HepG2 (cell line): ENCODE results near the gene TMEM164. TPM values are rescaled to one million over a fixed set of nuclear protein-coding genes. Genes with fewer than 3 reads are reported as not detected.

ENCODE experiments used
- ATAC-seq: fragments of 200-7000 bp; cut with Tn5 transposase; 3 replicates; pipeline ENCODE4 v1.9.1; 2020; ENCODE audit warnings: mild to moderate bottlenecking, moderate library complexity
- BruUV-seq: library from RNA; stranded (reverse); fragments of 400-500 nt; replicated peaks from 2 replicates; lab custom pipeline; 2021; lab: Mats Ljungman, UMichigan
- CTCF ChIA-PET: fragments of 300-600 bp; formaldehyde crosslinking; extraction: SDS; loops from one replicate; lab custom pipeline; 2021; ENCODE audit warnings: low total read pairs, inconsistent platforms, low intra/inter-chr PET ratio; lab: Yijun Ruan, JAX
- POLR2A ChIA-PET: fragments of 350-600 bp; sonication (Branson Sonifier 250); formaldehyde crosslinking; loops from one replicate; lab custom pipeline; 2020; ENCODE audit warnings: antibody characterized with exemption, inconsistent platforms; lab: Yijun Ruan, JAX
- DNase-seq: peaks from one replicate; pipeline ENCODE4 v3.0.0-alpha.2; 2015; ENCODE audit warnings: low spot score
- FAIRE-seq: peaks from 3 replicates; lab custom pipeline; 2011; peaks lifted over from hg19 to GRCh38; lab: Jason Lieb, UNC
- H2AFZ ChIP-seq: one replicate; pipeline ENCODE4 v1.6.1; 2011; ENCODE audit warnings: low read length, inconsistent platforms
- H3K27ac ChIP-seq: fragments of 300-600 bp; 3 replicates; pipeline ENCODE4 v1.8.0; 2011; ENCODE audit warnings: mixed run types, mild to moderate bottlenecking, mixed read lengths, low read length, inconsistent platforms; ENCODE audit not compliant: insufficient read depth; ENCODE audit errors: extremely low read length
- H3K27me3 ChIP-seq, 2 experiments: fragments of 200-600 bp in 1 of 2; 2 replicates in 1 of 2; 3 replicates in 1 of 2; pipeline versions ENCODE4 v1.6.0 to v1.8.0; 2011; ENCODE audit warnings: low read length in 2 of 2, mild to moderate bottlenecking in 2 of 2, moderate library complexity in 2 of 2, inconsistent platforms in 1 of 2; ENCODE audit not compliant: insufficient read depth in 2 of 2, control insufficient read depth in 1 of 2
- H3K36me3 ChIP-seq, 2 experiments: fragments of 200-600 bp in 1 of 2; replicated peaks in 1 of 2; 2 replicates in 1 of 2; 3 replicates in 1 of 2; pipeline versions ENCODE4 v1.5.1 to v1.8.0; 2011; ENCODE audit warnings: low read length in 2 of 2, inconsistent platforms in 1 of 2; ENCODE audit not compliant: insufficient read depth in 2 of 2, control insufficient read depth in 1 of 2
- H3K4me1 ChIP-seq: 2 replicates; pipeline ENCODE4 v1.5.1; 2012; ENCODE audit warnings: low read length, inconsistent platforms; ENCODE audit not compliant: insufficient read depth
- H3K4me2 ChIP-seq: 2 replicates; pipeline ENCODE4 v1.6.0; 2011; ENCODE audit warnings: low read depth, low read length, inconsistent platforms
- H3K4me3 ChIP-seq, 3 experiments: fragments of 200-600 bp in 1 of 3; sonication (generic), shearing (Covaris generic) in 1 of 3; replicated peaks in 1 of 3; 2 replicates each; pipeline ENCODE4 v1.5.1; 2011 to 2016; ENCODE audit warnings: low read length in 3 of 3, inconsistent platforms in 2 of 3, low read depth in 2 of 3, mild to moderate bottlenecking in 2 of 3, control low read depth in 1 of 3, mixed read lengths in 1 of 3; ENCODE audit not compliant: insufficient read depth in 1 of 3
- H3K79me2 ChIP-seq: one replicate; pipeline ENCODE4 v1.6.1; 2011; ENCODE audit warnings: low read length, inconsistent platforms; ENCODE audit not compliant: insufficient read depth
- H3K9ac ChIP-seq: 2 replicates; pipeline ENCODE4 v1.6.0; 2011; ENCODE audit warnings: mild to moderate bottlenecking, low read depth, low read length, inconsistent platforms; ENCODE audit not compliant: insufficient read depth
- H3K9me3 ChIP-seq: 2 replicates; pipeline ENCODE4 v1.5.1; 2012; ENCODE audit warnings: mild to moderate bottlenecking, low read length
- H4K20me1 ChIP-seq: 2 replicates; pipeline ENCODE4 v1.6.0; 2011; ENCODE audit warnings: inconsistent platforms, mild to moderate bottlenecking, low read length, moderate library complexity; ENCODE audit not compliant: insufficient read depth
- FOXA3 ChIP-seq: IDR thresholded peaks from 2 replicates; pipeline ENCODE4 v1.6.1; 2016; ENCODE audit warnings: missing genetic modification reagents, missing compliant biosample characterization
- ISL2 ChIP-seq: sonication (generic); formaldehyde crosslinking; IDR thresholded peaks from 2 replicates; pipeline ENCODE4 v1.5.0; 2020; ENCODE audit warnings: missing genetic modification reagents
- MIER2 ChIP-seq: IDR thresholded peaks from 2 replicates; pipeline ENCODE4 v1.6.1; 2016; ENCODE audit warnings: missing biosample characterization, missing genetic modification reagents
- NFIC ChIP-seq: IDR thresholded peaks from 2 replicates; pipeline ENCODE4 v1.6.1; 2012; ENCODE audit warnings: mild to moderate bottlenecking, low read length, inconsistent platforms
- SIN3A ChIP-seq: IDR thresholded peaks from 2 replicates; pipeline ENCODE4 v1.6.1; 2011; ENCODE audit warnings: low read depth, mild to moderate bottlenecking, control low read depth, low read length, borderline replicate concordance
- ZEB1 ChIP-seq: IDR thresholded peaks from 2 replicates; pipeline ENCODE4 v1.6.1; 2012; ENCODE audit warnings: mild to moderate bottlenecking, low read depth, inconsistent platforms; ENCODE audit not compliant: insufficient replicate concordance
- ZNF180 ChIP-seq: sonication (generic); formaldehyde crosslinking; IDR thresholded peaks from 2 replicates; pipeline ENCODE4 v1.4.0; 2020; ENCODE audit warnings: low read depth, missing genetic modification reagents, borderline replicate concordance
- ZNF343 ChIP-seq: sonication (generic); formaldehyde crosslinking; IDR thresholded peaks from 2 replicates; pipeline ENCODE4 v1.4.0; 2020; ENCODE audit warnings: mild to moderate bottlenecking, missing genetic modification reagents
- ZNF615 ChIP-seq: sonication (generic); formaldehyde crosslinking; IDR thresholded peaks from 2 replicates; pipeline ENCODE4 v1.5.0; 2020; ENCODE audit warnings: mild to moderate bottlenecking, missing genetic modification reagents, borderline replicate concordance
- WGBS: methylation state at CpG from one replicate; pipeline ENCODE4 v1.1.6; 2017; ENCODE audit warnings: low lambda C conversion rate; 5-methylcytosine and 5-hydroxymethylcytosine counted together
- in situ Hi-C: cut with HindIII; loops from 2 replicates; pipeline ENCODE4 v1.10.0; 2017; ENCODE audit warnings: low pct_unique_long_range_greater_than_20kb; ENCODE audit not compliant: extremely low pct_ligation_motif_present
- intact Hi-C: fragments of 100-400 bp; cut with micrococcal nuclease; formaldehyde crosslinking; loops from one replicate; pipeline ENCODE4 v1.10.0; 2022; ENCODE audit not compliant: unreplicated experiment
- polyA plus RNA-seq, 8 experiments: library from polyadenylated mRNA; depleted of rRNA in 3 of 8; stranded (reverse) in 7 of 8; unstranded in 1 of 8; fragments of >200 nt; fragmentation: Illumina TruSeq in 4 of 8; extraction: Trizol in 4 of 8; gene quantifications; 2 replicates each; pipeline versions ENCODE4 v1.2.1 to v1.2.3, GENCODE V29; 2011 to 2016; ENCODE audit warnings: low read depth in 4 of 8, missing spikeins in 1 of 8, mixed read lengths in 1 of 8; ENCODE audit not compliant: insufficient read depth in 1 of 8
- total RNA-seq, 5 experiments: library from RNA; depleted of rRNA; stranded (reverse); fragments of >200 nt; fragmentation: Illumina TruSeq; extraction: Trizol; gene quantifications; 2 replicates each; pipeline ENCODE4 v1.2.3, GENCODE V29; 2016; ENCODE audit warnings: low read depth in 1 of 5
- TF ChIP-seq, protein P1 (sequence below): IDR thresholded peaks from 2 replicates; pipeline ENCODE4 v1.6.1; 2012; ENCODE audit warnings: low read depth, low read length, improper control_type of control experiment
- TF ChIP-seq, protein P2 (sequence below), 2 experiments: sonication (generic) in 1 of 2; formaldehyde crosslinking in 1 of 2; IDR thresholded peaks; 2 replicates each; pipeline versions ENCODE4 v1.4.0 to v1.6.1; 2018 to 2020; ENCODE audit warnings: missing genetic modification reagents in 2 of 2, borderline replicate concordance in 1 of 2, low read depth in 1 of 2, mild to moderate bottlenecking in 1 of 2, missing biosample characterization in 1 of 2
- TF ChIP-seq, protein P3 (sequence below): sonication (generic); formaldehyde crosslinking; IDR thresholded peaks from 2 replicates; pipeline ENCODE4 v1.8.0; 2022; ENCODE audit warnings: mild to moderate bottlenecking, missing genetic modification reagents
- TF ChIP-seq, protein P4 (sequence below), 2 experiments: sonication (generic) in 1 of 2; formaldehyde crosslinking in 1 of 2; IDR thresholded peaks; 2 replicates each; pipeline versions ENCODE4 v1.6.1 to v1.9.0; 2014 to 2022; ENCODE audit warnings: antibody characterized with exemption in 1 of 2, borderline replicate concordance in 1 of 2, inconsistent platforms in 1 of 2, low read depth in 1 of 2, missing genetic modification reagents in 1 of 2

TMEM164 gene
- total and polyA plus RNA-seq, 2 of the 13 experiments (the other 11 are each of a cell fraction or from before 2014, with no cell fraction given), result 5.8 to 13.2 TPM

DNA sequence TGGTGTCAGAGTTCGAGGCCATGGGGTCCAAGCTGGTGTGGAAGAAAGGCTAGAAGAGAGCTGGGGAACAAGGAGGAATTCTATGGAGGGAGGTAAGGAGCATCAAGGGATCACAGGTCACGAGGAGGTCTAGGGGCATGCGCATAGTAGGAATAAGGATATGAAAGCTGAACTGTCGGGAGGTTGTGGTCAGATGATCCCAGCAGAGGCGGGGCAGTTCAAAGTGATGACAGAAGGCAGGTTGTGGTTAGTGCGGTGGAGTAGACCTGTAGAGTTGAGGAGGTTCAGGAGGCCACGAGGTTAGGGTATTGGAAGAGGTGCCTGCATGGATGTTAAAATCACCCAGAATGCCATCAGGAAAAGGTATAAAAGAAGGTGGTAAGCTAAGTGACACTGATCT, 156.3 kb downstream of the TMEM164 start:
- no peak for ATAC-seq
- in situ Hi-C loops, result loop anchor here (5.0 to 25.0 kb wide), 2 partner anchors 243 to 678 kb away; no protein-coding TSS in a partner anchor
- CTCF ChIA-PET, result no interaction called here
- TF ChIP-seq ZEB1, result no peak
- TF ChIP-seq, protein P1, sequence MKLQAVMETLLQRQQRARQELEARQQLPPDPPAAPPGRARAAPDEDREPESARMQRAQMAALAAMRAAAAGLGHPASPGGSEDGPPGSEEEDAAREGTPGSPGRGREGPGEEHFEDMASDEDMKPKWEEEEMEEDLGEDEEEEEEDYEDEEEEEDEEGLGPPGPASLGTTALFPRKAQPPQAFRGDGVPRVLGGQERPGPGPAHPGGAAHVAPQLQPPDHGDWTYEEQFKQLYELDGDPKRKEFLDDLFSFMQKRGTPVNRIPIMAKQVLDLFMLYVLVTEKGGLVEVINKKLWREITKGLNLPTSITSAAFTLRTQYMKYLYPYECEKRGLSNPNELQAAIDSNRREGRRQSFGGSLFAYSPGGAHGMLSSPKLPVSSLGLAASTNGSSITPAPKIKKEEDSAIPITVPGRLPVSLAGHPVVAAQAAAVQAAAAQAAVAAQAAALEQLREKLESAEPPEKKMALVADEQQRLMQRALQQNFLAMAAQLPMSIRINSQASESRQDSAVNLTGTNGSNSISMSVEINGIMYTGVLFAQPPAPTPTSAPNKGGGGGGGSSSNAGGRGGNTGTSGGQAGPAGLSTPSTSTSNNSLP, result no peak
- no peak for TF ChIP-seq ZNF180
- TF ChIP-seq, protein P2, sequence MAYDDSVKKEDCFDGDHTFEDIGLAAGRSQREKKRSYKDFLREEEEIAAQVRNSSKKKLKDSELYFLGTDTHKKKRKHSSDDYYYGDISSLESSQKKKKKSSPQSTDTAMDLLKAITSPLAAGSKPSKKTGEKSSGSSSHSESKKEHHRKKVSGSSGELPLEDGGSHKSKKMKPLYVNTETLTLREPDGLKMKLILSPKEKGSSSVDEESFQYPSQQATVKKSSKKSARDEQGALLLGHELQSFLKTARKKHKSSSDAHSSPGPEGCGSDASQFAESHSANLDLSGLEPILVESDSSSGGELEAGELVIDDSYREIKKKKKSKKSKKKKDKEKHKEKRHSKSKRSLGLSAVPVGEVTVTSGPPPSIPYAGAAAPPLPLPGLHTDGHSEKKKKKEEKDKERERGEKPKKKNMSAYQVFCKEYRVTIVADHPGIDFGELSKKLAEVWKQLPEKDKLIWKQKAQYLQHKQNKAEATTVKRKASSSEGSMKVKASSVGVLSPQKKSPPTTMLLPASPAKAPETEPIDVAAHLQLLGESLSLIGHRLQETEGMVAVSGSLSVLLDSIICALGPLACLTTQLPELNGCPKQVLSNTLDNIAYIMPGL (CRISPR knock-in tag; IDR thresholded peaks at IDR 0.05; ENCODE audit: borderline replicate concordance in 1 of 2, low read depth in 1 of 2), result no peak
- TF ChIP-seq, protein P3, sequence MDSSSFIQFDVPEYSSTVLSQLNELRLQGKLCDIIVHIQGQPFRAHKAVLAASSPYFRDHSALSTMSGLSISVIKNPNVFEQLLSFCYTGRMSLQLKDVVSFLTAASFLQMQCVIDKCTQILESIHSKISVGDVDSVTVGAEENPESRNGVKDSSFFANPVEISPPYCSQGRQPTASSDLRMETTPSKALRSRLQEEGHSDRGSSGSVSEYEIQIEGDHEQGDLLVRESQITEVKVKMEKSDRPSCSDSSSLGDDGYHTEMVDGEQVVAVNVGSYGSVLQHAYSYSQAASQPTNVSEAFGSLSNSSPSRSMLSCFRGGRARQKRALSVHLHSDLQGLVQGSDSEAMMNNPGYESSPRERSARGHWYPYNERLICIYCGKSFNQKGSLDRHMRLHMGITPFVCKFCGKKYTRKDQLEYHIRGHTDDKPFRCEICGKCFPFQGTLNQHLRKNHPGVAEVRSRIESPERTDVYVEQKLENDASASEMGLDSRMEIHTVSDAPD (CRISPR knock-in tag), result no peak
- no peak for TF ChIP-seq ZNF343 (CRISPR knock-in tag)
- TF ChIP-seq FOXA3 (CRISPR knock-in tag), result no peak
- TF ChIP-seq NFIC, result no peak
- TF ChIP-seq ZNF615 (CRISPR knock-in tag), result no peak
- TF ChIP-seq MIER2, result no peak
- TF ChIP-seq, protein P4, sequence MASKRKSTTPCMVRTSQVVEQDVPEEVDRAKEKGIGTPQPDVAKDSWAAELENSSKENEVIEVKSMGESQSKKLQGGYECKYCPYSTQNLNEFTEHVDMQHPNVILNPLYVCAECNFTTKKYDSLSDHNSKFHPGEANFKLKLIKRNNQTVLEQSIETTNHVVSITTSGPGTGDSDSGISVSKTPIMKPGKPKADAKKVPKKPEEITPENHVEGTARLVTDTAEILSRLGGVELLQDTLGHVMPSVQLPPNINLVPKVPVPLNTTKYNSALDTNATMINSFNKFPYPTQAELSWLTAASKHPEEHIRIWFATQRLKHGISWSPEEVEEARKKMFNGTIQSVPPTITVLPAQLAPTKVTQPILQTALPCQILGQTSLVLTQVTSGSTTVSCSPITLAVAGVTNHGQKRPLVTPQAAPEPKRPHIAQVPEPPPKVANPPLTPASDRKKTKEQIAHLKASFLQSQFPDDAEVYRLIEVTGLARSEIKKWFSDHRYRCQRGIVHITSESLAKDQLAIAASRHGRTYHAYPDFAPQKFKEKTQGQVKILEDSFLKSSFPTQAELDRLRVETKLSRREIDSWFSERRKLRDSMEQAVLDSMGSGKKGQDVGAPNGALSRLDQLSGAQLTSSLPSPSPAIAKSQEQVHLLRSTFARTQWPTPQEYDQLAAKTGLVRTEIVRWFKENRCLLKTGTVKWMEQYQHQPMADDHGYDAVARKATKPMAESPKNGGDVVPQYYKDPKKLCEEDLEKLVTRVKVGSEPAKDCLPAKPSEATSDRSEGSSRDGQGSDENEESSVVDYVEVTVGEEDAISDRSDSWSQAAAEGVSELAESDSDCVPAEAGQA (IDR thresholded peaks at IDR 0.05; ENCODE audit: low read depth), result no peak
- TF ChIP-seq, protein P4 (CRISPR knock-in tag; IDR thresholded peaks at IDR 0.05; ENCODE audit: borderline replicate concordance), result no peak
- TF ChIP-seq SIN3A, result no peak
- TF ChIP-seq ISL2 (CRISPR knock-in tag), result no peak

More for the DNA sequence above, 156.3 kb downstream of the TMEM164 start:
- H3K79me2 ChIP-seq, result no peaks in the 10 kb centered on the region
- H3K4me1 ChIP-seq, result no peaks in the 10 kb centered on the region
- no peak overlapping the region for H3K27ac ChIP-seq
- DNase-seq (no peak), FAIRE-seq (no peak)
- no peak overlapping the region for H3K4me3 ChIP-seq
- whole genome bisulfite sequencing, result 86% methylated on average over 7 of the region's 7 CpGs
- no TSS peak for BruUV-seq
- H3K36me3 ChIP-seq, result no peaks in the 10 kb centered on the region
- intact Hi-C loops, result no loop called here
- H3K9me3 ChIP-seq, result no peaks in the 10 kb centered on the region
- H2AFZ ChIP-seq, result no peak overlapping the region
- H3K4me2 ChIP-seq, result no peak overlapping the region
- H3K9ac ChIP-seq, result no peak overlapping the region
- POLR2A ChIA-PET, result no interaction called here
- H3K27me3 ChIP-seq, result no peaks in the 10 kb centered on the region
- H4K20me1 ChIP-seq, result no peaks in the 10 kb centered on the region
